Measurements from ENCODE around the gene KIF21A.

KIF21A gene

GRCh38 chr12:39272871-39273655 lies 169.9 kb downstream of the KIF21A start:
- DNase-seq (ENCODE audit: low spot score): peak; percentile 41

- no peak for DNase-seq (ENCODE audit: low spot score)
Observed at GRCh38 chr12:39269492-39269891, 173.4 kb downstream of the KIF21A start.

GRCh38 chr12:39267886-39268285 lies 175.0 kb downstream of the KIF21A start:
- no peak for DNase-seq (ENCODE audit: low spot score)

- DNase-seq (ENCODE audit: low spot score): no peak
Observed at GRCh38 chr12:39252628-39253027, 190.3 kb downstream of the KIF21A start.
